Breast epithelium (tissue), 3 donors: ENCODE data around the gene GFRA4.

Experiments used
- CTCF ChIP-seq, 3 donors: fragments of 450-650 bp; IDR thresholded peaks; one replicate each; pipeline ENCODE4 v1.5.1; 2016 to 2017; ENCODE audit warnings: antibody characterized with exemption in 3 of 3, mild to moderate bottlenecking in 3 of 3, moderate library complexity in 3 of 3
- POLR2A ChIP-seq: fragments of 450-650 bp; IDR thresholded peaks from one replicate; pipeline ENCODE4 v1.6.1; 2016; ENCODE audit warnings: antibody characterized with exemption, mild to moderate bottlenecking, moderate library complexity

- no peak for TF ChIP-seq CTCF (IDR thresholded peaks at IDR 0.05)
- TF ChIP-seq POLR2A = no peak
These were observed 10.3 kb downstream of the GFRA4 start for GRCh38 chr20:3652676-3653596.
